Fibroblast of the conjunctiva (primary cell): ENCODE data around the gene RIPOR3.
A peak's percentile ranks its signal among the peaks of the same experiment; 100 is the strongest.
"Not testable (repeated sequence)": the region's sequence is repeated elsewhere in the genome, so short reads cannot be mapped to it uniquely, and the experiment has no call there.

Experiments used
- DNase-seq: peaks from one replicate; pipeline ENCODE4 v3.0.0-alpha.2; 2010; ENCODE audit warnings: low read depth

RIPOR3 gene

GRCh38 chr20:50703651-50704438, 12.5 kb upstream of the RIPOR3 start:
- not testable (repeated sequence) for DNase-seq

- DNase-seq = no peak
Observed at GRCh38 chr20:50701041-50701963, 10.0 kb upstream of the RIPOR3 start.

- DNase-seq = no peak
Observed at GRCh38 chr20:50699688-50700087, 8.3 kb upstream of the RIPOR3 start.

- DNase-seq = not testable (repeated sequence)
Observed at GRCh38 chr20:50698255-50698654, 6.9 kb upstream of the RIPOR3 start.

- DNase-seq = no peak
Observed at GRCh38 chr20:50695135-50695872, 4.0 kb upstream of the RIPOR3 start.

- no peak for DNase-seq
Observed at GRCh38 chr20:50694379-50695134, 3.2 kb upstream of the RIPOR3 start.

- no peak for DNase-seq
Observed at GRCh38 chr20:50693001-50693400, 1.7 kb upstream of the RIPOR3 start.

- DNase-seq = no peak
Observed at GRCh38 chr20:50692552-50692933, 1.2 kb upstream of the RIPOR3 start.

GRCh38 chr20:50691573-50692551, 520 bp upstream of the RIPOR3 start:
- DNase-seq = peak; percentile 55

GRCh38 chr20:50689864-50690649, 1.3 kb downstream of the RIPOR3 start:
- DNase-seq = peak; percentile 44

- DNase-seq = no peak
Observed at GRCh38 chr20:50688256-50688975, 2.9 kb downstream of the RIPOR3 start.

GRCh38 chr20:50686821-50687220, 4.5 kb downstream of the RIPOR3 start:
- no peak for DNase-seq

- DNase-seq = no peak
Observed at GRCh38 chr20:50683570-50683969, 7.8 kb downstream of the RIPOR3 start.

GRCh38 chr20:50682947-50683530, 8.3 kb downstream of the RIPOR3 start:
- DNase-seq = no peak

GRCh38 chr20:50682065-50682464, 9.3 kb downstream of the RIPOR3 start:
- DNase-seq = no peak

- DNase-seq = no peak
Observed at GRCh38 chr20:50681359-50682064, 9.8 kb downstream of the RIPOR3 start.

- no peak for DNase-seq
Observed at GRCh38 chr20:50680105-50680960, 11.0 kb downstream of the RIPOR3 start.
